Neural crest cell (in vitro differentiated cells): ENCODE results near the gene PDPN. TPM values are rescaled to one million over a fixed set of nuclear protein-coding genes. Genes with fewer than 3 reads are reported as not detected.

Experiments
- DNase-seq: peaks from one replicate; pipeline ENCODE4 v3.0.0; 2021; ENCODE audit warnings: low read depth, mixed read lengths, low spot score
- H3K27ac Mint-ChIP-seq: one replicate; pipeline ENCODE4 v1.8.0; 2021; ENCODE audit warnings: mild to moderate bottlenecking, mixed read lengths; ENCODE audit not compliant: unreplicated experiment
- H3K27me3 Mint-ChIP-seq: 2 replicates; pipeline ENCODE4 v1.8.0; 2021; ENCODE audit warnings: low read depth, mild to moderate bottlenecking, mixed read lengths
- H3K36me3 Mint-ChIP-seq: 2 replicates; pipeline ENCODE4 v1.8.0; 2021; ENCODE audit warnings: low read depth, mild to moderate bottlenecking, mixed read lengths
- H3K4me1 Mint-ChIP-seq: 2 replicates; pipeline ENCODE4 v1.8.0; 2021; ENCODE audit warnings: mixed read lengths
- H3K4me3 Mint-ChIP-seq: one replicate; pipeline ENCODE4 v1.8.0; 2021; ENCODE audit warnings: mild to moderate bottlenecking, mixed read lengths
- H3K9me3 Mint-ChIP-seq: 2 replicates; pipeline ENCODE4 v1.8.0; 2021; ENCODE audit warnings: mixed read lengths
- CTCF ChIP-seq: fragments of 200-600 bp; sonication (generic); conservative IDR thresholded peaks from 2 replicates; pipeline ENCODE4 v1.5.0; 2021; ENCODE audit warnings: antibody characterized with exemption, mild to moderate bottlenecking
- total RNA-seq: library from RNA; stranded (reverse); gene quantifications from 2 replicates; pipeline ENCODE4 v1.2.1, GENCODE V29; 2021

Gene PDPN
- total RNA-seq, 1 donor from 2014 or later = 47.4 TPM

GRCh38 chr1:13593511-13594131, 10.0 kb downstream of the PDPN start:
- no peaks in the 10 kb centered on the region for H3K9me3 Mint-ChIP-seq
- no peaks in the 10 kb centered on the region for H3K27me3 Mint-ChIP-seq
- H3K27ac Mint-ChIP-seq = peak overlapping the region; percentile 2
- H3K4me3 Mint-ChIP-seq = no peak overlapping the region
- H3K36me3 Mint-ChIP-seq = peaks cover 15% of the 10 kb centered on the region
- no peak for DNase-seq
- H3K4me1 Mint-ChIP-seq = peaks cover 30% of the 10 kb centered on the region
- no peak for TF ChIP-seq CTCF

- no peak for TF ChIP-seq CTCF
- no peak overlapping the region for H3K27ac Mint-ChIP-seq
- no peaks in the 10 kb centered on the region for H3K9me3 Mint-ChIP-seq
- no peak for DNase-seq
- H3K4me3 Mint-ChIP-seq = no peak overlapping the region
- H3K27me3 Mint-ChIP-seq = no peaks in the 10 kb centered on the region
- H3K4me1 Mint-ChIP-seq = peaks cover 26% of the 10 kb centered on the region
- H3K36me3 Mint-ChIP-seq = peaks cover 10% of the 10 kb centered on the region
These were observed 11.8 kb downstream of the PDPN start for GRCh38 chr1:13595411-13595810.

GRCh38 chr1:13597166-13597565, 13.5 kb downstream of the PDPN start:
- H3K36me3 Mint-ChIP-seq = no peaks in the 10 kb centered on the region
- H3K9me3 Mint-ChIP-seq = no peaks in the 10 kb centered on the region
- no peak overlapping the region for H3K4me3 Mint-ChIP-seq
- H3K27ac Mint-ChIP-seq = no peak overlapping the region
- DNase-seq = no peak
- H3K27me3 Mint-ChIP-seq = no peaks in the 10 kb centered on the region
- no peak for TF ChIP-seq CTCF
- H3K4me1 Mint-ChIP-seq = peaks cover 25% of the 10 kb centered on the region

GRCh38 chr1:13600762-13601453, 17.3 kb downstream of the PDPN start:
- no peaks in the 10 kb centered on the region for H3K36me3 Mint-ChIP-seq
- H3K27ac Mint-ChIP-seq = peak overlapping the region; percentile 3
- no peaks in the 10 kb centered on the region for H3K9me3 Mint-ChIP-seq
- H3K4me1 Mint-ChIP-seq = peaks cover 21% of the 10 kb centered on the region
- no peaks in the 10 kb centered on the region for H3K27me3 Mint-ChIP-seq
- DNase-seq = no peak
- H3K4me3 Mint-ChIP-seq = no peak overlapping the region
- no peak for TF ChIP-seq CTCF

- Mint-ChIP-seq H3K27me3 (no peaks in the 10 kb centered on the region), H3K27ac (peak overlapping the region; percentile 66), H3K36me3 (peaks cover 13% of the 10 kb centered on the region), H3K4me3 (no peak overlapping the region), H3K4me1 (peaks cover 17% of the 10 kb centered on the region), H3K9me3 (no peaks in the 10 kb centered on the region)
- no peak for TF ChIP-seq CTCF
- no peak for DNase-seq
These were observed 20.5 kb downstream of the PDPN start for GRCh38 chr1:13604176-13604575.
